Endodermal cell (in vitro differentiated cells): ENCODE results near the gene UBASH3B. TPM values are rescaled to one million over a fixed set of nuclear protein-coding genes. Genes with fewer than 3 reads are reported as not detected.

Experiments used
- DNase-seq: peaks from one replicate; pipeline ENCODE4 v3.0.0-alpha.2; 2017
- H3K27ac ChIP-seq: 2 replicates; pipeline ENCODE4 v1.5.1; 2013; ENCODE audit warnings: mild to moderate bottlenecking, low read depth, low read length, moderate library complexity
- H3K27me3 ChIP-seq: 2 replicates; pipeline ENCODE4 v1.6.1; 2013; ENCODE audit warnings: mild to moderate bottlenecking, low read length, moderate library complexity; ENCODE audit not compliant: insufficient read depth, control insufficient read depth, poor library complexity, severe bottlenecking
- H3K36me3 ChIP-seq: 2 replicates; pipeline ENCODE4 v1.7.0; 2013; ENCODE audit warnings: mild to moderate bottlenecking, low read length, moderate library complexity; ENCODE audit not compliant: control insufficient read depth, insufficient read depth
- H3K4me1 ChIP-seq: one replicate; pipeline ENCODE4 v1.7.0; 2013; ENCODE audit warnings: low read length; ENCODE audit not compliant: control insufficient read depth, insufficient read depth
- H3K4me3 ChIP-seq: 2 replicates; pipeline ENCODE4 v1.5.1; 2013; ENCODE audit warnings: mild to moderate bottlenecking, low read length, moderate library complexity
- H3K9ac ChIP-seq: 2 replicates; pipeline ENCODE4 v1.6.1; 2013; ENCODE audit warnings: mild to moderate bottlenecking, low read length, moderate library complexity; ENCODE audit not compliant: poor library complexity, severe bottlenecking; ENCODE audit errors: extremely low read depth
- H3K9me3 ChIP-seq: 2 replicates; pipeline ENCODE4 v1.6.1; 2013; ENCODE audit warnings: mild to moderate bottlenecking, low read length, moderate library complexity; ENCODE audit not compliant: control insufficient read depth
- H3K27ac Mint-ChIP-seq: 2 replicates; pipeline ENCODE4 v1.8.0; 2020; ENCODE audit warnings: mixed read lengths
- H3K27me3 Mint-ChIP-seq: 2 replicates; pipeline ENCODE4 v1.8.0; 2021; ENCODE audit warnings: mild to moderate bottlenecking, mixed read lengths; ENCODE audit not compliant: insufficient read depth
- H3K36me3 Mint-ChIP-seq: 2 replicates; pipeline ENCODE4 v1.8.0; 2020; ENCODE audit warnings: low read depth, mixed read lengths
- H3K4me1 Mint-ChIP-seq: 2 replicates; pipeline ENCODE4 v1.8.0; 2020; ENCODE audit warnings: mixed read lengths
- H3K4me3 Mint-ChIP-seq: 2 replicates; pipeline ENCODE4 v1.8.0; 2020; ENCODE audit warnings: mild to moderate bottlenecking, moderate library complexity, mixed read lengths
- H3K9me3 Mint-ChIP-seq: 2 replicates; pipeline ENCODE4 v1.8.0; 2020; ENCODE audit warnings: mild to moderate bottlenecking, mixed read lengths
- CTCF ChIP-seq: fragments of 200-600 bp; sonication (generic); conservative IDR thresholded peaks from 2 replicates; pipeline ENCODE4 v1.5.0; 2021; ENCODE audit warnings: antibody characterized with exemption, mild to moderate bottlenecking
- WGBS, 2 experiments: methylation state at CpG; one replicate each; pipeline versions ENCODE4 v1.1.5 to v1.1.7; 2013; ENCODE audit warnings: missing lambda C conversion rate in 2 of 2, mixed read lengths in 1 of 2; ENCODE audit not compliant: insufficient coverage in 1 of 2, insufficient read length in 1 of 2; 5-methylcytosine and 5-hydroxymethylcytosine counted together
- total RNA-seq, 2 donors: library from RNA; stranded (reverse); fragmentation: NEBNext Ultra II Directional in 1 of 2; extraction: Animal tissue kit (Norgen Biotek cat#: 25700) in 1 of 2; gene quantifications; 2 replicates in 1 of 2; 3 replicates in 1 of 2; pipeline ENCODE4 v1.2.1, GENCODE V29; 2021

UBASH3B gene
- total RNA-seq, 2 donors from 2014 or later: 6.0 to 9.0 TPM

GRCh38 chr11:122863704-122864326 is 208.3 kb downstream of the UBASH3B start:
- H3K9me3 Mint-ChIP-seq: no peaks in the 10 kb centered on the region
- peak; percentile 97 for TF ChIP-seq CTCF
- Histone ChIP-seq H3K9ac (no peak overlapping the region), H3K4me3 (no peak overlapping the region), H3K36me3 (no peaks in the 10 kb centered on the region), H3K9me3 (no peaks in the 10 kb centered on the region), H3K27me3 (no peaks in the 10 kb centered on the region), H3K27ac (no peak overlapping the region), H3K4me1 (no peaks in the 10 kb centered on the region)
- DNase-seq: peak; percentile 72
- H3K27me3 Mint-ChIP-seq: peaks cover 3% of the 10 kb centered on the region
- H3K4me1 Mint-ChIP-seq: peaks cover 5% of the 10 kb centered on the region
- no peak overlapping the region for H3K27ac Mint-ChIP-seq
- H3K4me3 Mint-ChIP-seq: no peak overlapping the region
- 54 to 67% methylated on average over 3 to 7 of the region's 7 CpGs for WGBS, 2 experiments
- H3K36me3 Mint-ChIP-seq: no peaks in the 10 kb centered on the region

Other genes starting within 250 kb of the UBASH3B start
- not detected for gene CRTAM, start 182.8 kb downstream of the UBASH3B start, total RNA-seq
- 1 to 10 TPM; 2.1 to 4.8 TPM for gene JHY, start 227.0 kb downstream of the UBASH3B start, total RNA-seq